HL-60 (cell line): ENCODE measurements around the gene UBL4B.
"Not testable (repeated sequence)": the region's sequence is repeated elsewhere in the genome, so short reads cannot be mapped to it uniquely, and the experiment has no call there.

ENCODE experiments used
- DNase-seq, 2 experiments: peaks; one replicate each; pipeline ENCODE4 v3.0.0-alpha.2; 2010 to 2020; ENCODE audit warnings: low read depth in 1 of 2, low spot score in 1 of 2
- H3K27ac ChIP-seq: fragments of 250-450 bp; sonication (Bioruptor Pico); replicated peaks from 2 replicates; pipeline ENCODE4 v1.5.1; 2020; ENCODE audit warnings: mild to moderate bottlenecking, moderate library complexity
- H3K27me3 ChIP-seq: fragments of 250-450 bp; sonication (Bioruptor Pico); 2 replicates; pipeline ENCODE4 v1.5.1; 2021; ENCODE audit warnings: mild to moderate bottlenecking, moderate library complexity; ENCODE audit not compliant: insufficient read depth, poor library complexity, severe bottlenecking
- H3K4me3 ChIP-seq: replicated peaks from 2 replicates; pipeline ENCODE4 v1.5.1; 2011; ENCODE audit warnings: mild to moderate bottlenecking, control low read depth, low read length; ENCODE audit not compliant: insufficient read depth
- GABPA ChIP-seq: IDR thresholded peaks from 2 replicates; pipeline ENCODE4 v1.6.1; 2012; ENCODE audit warnings: low read depth
- POLR2AphosphoS5 ChIP-seq: IDR thresholded peaks from 2 replicates; pipeline ENCODE4 v1.6.1; 2012; ENCODE audit warnings: low read depth
- SPI1 ChIP-seq: IDR thresholded peaks from 2 replicates; pipeline ENCODE4 v1.6.1; 2012; ENCODE audit warnings: low read depth, mild to moderate bottlenecking, borderline replicate concordance
- TF ChIP-seq, protein P1 (sequence below): IDR thresholded peaks from 2 replicates; pipeline ENCODE4 v1.6.1; 2012; ENCODE audit warnings: low read depth; ENCODE audit not compliant: insufficient replicate concordance
- TF ChIP-seq, protein P2 (sequence below): IDR thresholded peaks from one replicate; pipeline ENCODE4 v1.5.1; 2011; ENCODE audit warnings: low read length, control low read depth, inconsistent platforms; ENCODE audit not compliant: insufficient read depth

Gene UBL4B

DNA sequence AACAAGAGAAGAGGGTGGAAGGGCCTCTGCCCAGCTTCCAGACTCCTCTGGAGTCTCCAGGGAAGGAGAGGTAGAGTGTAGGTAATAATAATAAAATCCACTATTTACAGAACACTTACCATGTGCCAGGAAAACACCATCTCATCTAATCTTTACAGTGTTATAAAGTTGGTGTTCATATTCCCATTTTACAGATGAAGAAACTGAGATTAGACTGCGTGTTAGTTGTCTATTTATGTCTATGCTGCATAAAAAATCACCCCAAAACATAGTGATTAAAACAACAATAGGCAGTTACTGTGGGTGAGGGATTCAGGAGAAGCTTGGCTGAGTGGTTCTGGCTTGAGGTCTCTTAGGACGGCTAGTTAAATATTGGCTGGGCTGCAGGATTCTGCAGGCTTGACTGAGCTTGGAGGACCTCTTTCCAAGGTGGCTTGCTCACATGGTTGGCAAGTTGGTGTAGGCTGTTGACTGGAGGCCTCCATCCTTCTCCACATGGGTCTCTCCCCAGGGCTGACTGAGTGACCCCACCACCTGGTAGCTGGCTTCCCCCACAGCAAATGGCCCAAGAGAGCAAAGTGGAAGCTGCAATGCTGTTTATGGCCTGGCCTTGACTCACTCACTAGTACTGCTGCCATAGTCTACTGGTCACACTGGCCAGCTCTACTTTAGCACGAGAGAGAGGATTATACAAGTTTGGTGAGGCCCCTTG is 35.3 kb upstream of the UBL4B start:
- no peak for DNase-seq

DNA sequence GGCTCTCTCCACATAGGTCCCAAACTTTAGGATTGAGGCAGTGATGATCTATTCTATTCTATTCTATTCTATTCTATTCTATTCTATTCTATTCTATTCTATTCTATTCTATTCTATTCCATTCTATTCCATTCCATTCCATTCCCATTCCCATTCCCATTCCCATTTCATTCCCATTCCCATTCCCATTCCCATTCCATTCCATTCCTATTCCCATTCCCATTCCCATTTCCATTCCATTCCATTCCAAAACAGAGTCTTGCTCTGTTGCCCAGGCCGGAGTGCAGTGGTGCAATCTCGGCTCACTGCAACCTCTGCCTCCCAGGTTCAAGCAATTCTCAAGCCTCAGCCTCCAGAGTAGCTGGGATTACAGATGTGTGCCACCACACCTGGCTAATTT is 32.2 kb upstream of the UBL4B start:
- H3K4me3 ChIP-seq, DNase-seq, H3K27ac ChIP-seq: not testable (repeated sequence)
- H3K27me3 ChIP-seq = peaks cover 26% of the 10 kb centered on the region

More for the DNA sequence above, 35.3 kb upstream of the UBL4B start:
- H3K27me3 ChIP-seq = peaks cover 20% of the 10 kb centered on the region
- H3K27ac ChIP-seq = no peak overlapping the region
- H3K4me3 ChIP-seq = no peak overlapping the region
- TF ChIP-seq, protein P1, sequence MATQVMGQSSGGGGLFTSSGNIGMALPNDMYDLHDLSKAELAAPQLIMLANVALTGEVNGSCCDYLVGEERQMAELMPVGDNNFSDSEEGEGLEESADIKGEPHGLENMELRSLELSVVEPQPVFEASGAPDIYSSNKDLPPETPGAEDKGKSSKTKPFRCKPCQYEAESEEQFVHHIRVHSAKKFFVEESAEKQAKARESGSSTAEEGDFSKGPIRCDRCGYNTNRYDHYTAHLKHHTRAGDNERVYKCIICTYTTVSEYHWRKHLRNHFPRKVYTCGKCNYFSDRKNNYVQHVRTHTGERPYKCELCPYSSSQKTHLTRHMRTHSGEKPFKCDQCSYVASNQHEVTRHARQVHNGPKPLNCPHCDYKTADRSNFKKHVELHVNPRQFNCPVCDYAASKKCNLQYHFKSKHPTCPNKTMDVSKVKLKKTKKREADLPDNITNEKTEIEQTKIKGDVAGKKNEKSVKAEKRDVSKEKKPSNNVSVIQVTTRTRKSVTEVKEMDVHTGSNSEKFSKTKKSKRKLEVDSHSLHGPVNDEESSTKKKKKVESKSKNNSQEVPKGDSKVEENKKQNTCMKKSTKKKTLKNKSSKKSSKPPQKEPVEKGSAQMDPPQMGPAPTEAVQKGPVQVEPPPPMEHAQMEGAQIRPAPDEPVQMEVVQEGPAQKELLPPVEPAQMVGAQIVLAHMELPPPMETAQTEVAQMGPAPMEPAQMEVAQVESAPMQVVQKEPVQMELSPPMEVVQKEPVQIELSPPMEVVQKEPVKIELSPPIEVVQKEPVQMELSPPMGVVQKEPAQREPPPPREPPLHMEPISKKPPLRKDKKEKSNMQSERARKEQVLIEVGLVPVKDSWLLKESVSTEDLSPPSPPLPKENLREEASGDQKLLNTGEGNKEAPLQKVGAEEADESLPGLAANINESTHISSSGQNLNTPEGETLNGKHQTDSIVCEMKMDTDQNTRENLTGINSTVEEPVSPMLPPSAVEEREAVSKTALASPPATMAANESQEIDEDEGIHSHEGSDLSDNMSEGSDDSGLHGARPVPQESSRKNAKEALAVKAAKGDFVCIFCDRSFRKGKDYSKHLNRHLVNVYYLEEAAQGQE = no peak
- TF ChIP-seq, protein P2, sequence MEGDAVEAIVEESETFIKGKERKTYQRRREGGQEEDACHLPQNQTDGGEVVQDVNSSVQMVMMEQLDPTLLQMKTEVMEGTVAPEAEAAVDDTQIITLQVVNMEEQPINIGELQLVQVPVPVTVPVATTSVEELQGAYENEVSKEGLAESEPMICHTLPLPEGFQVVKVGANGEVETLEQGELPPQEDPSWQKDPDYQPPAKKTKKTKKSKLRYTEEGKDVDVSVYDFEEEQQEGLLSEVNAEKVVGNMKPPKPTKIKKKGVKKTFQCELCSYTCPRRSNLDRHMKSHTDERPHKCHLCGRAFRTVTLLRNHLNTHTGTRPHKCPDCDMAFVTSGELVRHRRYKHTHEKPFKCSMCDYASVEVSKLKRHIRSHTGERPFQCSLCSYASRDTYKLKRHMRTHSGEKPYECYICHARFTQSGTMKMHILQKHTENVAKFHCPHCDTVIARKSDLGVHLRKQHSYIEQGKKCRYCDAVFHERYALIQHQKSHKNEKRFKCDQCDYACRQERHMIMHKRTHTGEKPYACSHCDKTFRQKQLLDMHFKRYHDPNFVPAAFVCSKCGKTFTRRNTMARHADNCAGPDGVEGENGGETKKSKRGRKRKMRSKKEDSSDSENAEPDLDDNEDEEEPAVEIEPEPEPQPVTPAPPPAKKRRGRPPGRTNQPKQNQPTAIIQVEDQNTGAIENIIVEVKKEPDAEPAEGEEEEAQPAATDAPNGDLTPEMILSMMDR = no peak
- TF ChIP-seq POLR2AphosphoS5 = no peak
- no peak for TF ChIP-seq SPI1
- no peak for TF ChIP-seq GABPA

DNA sequence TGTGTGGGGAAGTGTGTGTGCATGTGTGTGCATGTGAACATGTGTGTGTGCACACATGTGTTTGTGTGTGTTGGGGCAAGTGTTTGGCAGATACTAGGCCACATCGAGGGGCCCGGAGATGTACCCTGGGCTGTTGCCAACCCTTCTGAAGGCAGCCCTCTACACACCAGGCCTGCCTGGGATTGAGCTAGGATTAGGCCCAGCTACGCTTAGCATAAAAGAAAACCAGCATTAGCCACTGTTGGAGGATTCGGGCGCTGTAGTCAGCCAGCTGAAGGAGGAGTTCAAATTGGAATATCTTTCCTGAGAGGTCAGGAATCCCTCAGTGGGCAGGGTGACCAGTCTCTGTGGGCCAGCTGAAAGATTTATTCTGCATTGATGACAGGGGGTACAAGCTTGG is 31.2 kb upstream of the UBL4B start:
- no peak overlapping the region for H3K27ac ChIP-seq
- no peak for DNase-seq
- TF ChIP-seq, protein P1 = no peak
- TF ChIP-seq GABPA = no peak
- TF ChIP-seq POLR2AphosphoS5 = no peak
- TF ChIP-seq SPI1 = no peak
- TF ChIP-seq, protein P2 = no peak
- H3K27me3 ChIP-seq = peaks cover 34% of the 10 kb centered on the region
- H3K4me3 ChIP-seq = no peak overlapping the region

DNA sequence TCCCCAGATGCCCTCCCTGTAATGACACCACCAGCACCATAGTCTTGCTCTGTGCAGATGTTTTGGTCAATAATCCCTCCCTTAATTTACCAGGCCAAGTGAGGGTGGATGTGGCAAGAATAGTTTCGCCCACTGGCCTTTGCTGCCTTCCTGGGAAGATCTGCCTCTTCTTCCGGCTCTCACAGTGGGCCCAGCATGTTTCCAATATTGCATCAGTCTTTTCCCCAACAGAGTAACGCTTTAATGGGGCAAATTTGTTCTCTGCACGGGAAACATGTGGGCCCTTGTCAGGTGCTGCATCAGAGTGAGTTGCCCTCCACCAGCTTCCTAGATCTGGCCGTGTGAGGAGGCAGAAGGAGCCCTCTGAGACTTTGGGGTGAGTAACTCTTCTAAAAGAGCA is 29.8 kb upstream of the UBL4B start:
- Histone ChIP-seq H3K27me3 (peaks cover 37% of the 10 kb centered on the region), H3K27ac (no peak overlapping the region), H3K4me3 (no peak overlapping the region)
- DNase-seq = no peak
- TF ChIP-seq POLR2AphosphoS5 (no peak), SPI1 (no peak), GABPA (no peak)
- TF ChIP-seq, protein P2 = no peak
- TF ChIP-seq, protein P1 = no peak
